Measurements from ENCODE around the gene VAV3.

VAV3 gene

GRCh38 chr1:107934578-107934977 lies 30.4 kb downstream of the VAV3 start:
- Histone ChIP-seq H3K4me3 (ENCODE audit: insufficient read depth in 1 of 2, low read depth in 1 of 2, low read length in 2 of 2) (peak overlapping the region in 1 of 2 experiments; percentile 14), H2AK5ac (ENCODE audit: low read length, severe bottlenecking) (no peak overlapping the region), H3K9ac (ENCODE audit: low read length) (peak overlapping the region; percentile 66), H3K27me3 (ENCODE audit: control insufficient read depth in 1 of 2, insufficient read depth in 1 of 2, low read length in 2 of 2) (peaks cover 0 to 4% of the 10 kb centered on the region in 2 experiments), H2BK120ac (ENCODE audit: low read depth, low read length) (no peak overlapping the region), H3K79me1 (replicated peaks; ENCODE audit: low read length, poor library complexity, severe bottlenecking) (no peaks in the 10 kb centered on the region), H4K91ac (ENCODE audit: low read length) (no peak overlapping the region), H2BK5ac (ENCODE audit: low read depth, low read length, poor library complexity, severe bottlenecking) (no peak overlapping the region), H3K27ac (ENCODE audit: low read length, poor library complexity, severe bottlenecking) (no peak overlapping the region), H3K23ac (ENCODE audit: low read length in 2 of 2) (no peak overlapping the region), H2AFZ (ENCODE audit: low read depth, low read length) (no peak overlapping the region), H3K4ac (ENCODE audit: low read depth in 1 of 2, low read length in 2 of 2) (no peak overlapping the region), H3K4me2 (ENCODE audit: low read length, poor library complexity, severe bottlenecking) (no peak overlapping the region), H2BK15ac (ENCODE audit: low read depth, poor library complexity, severe bottlenecking) (no peak overlapping the region), H3K4me1 (ENCODE audit: control insufficient read depth, insufficient read depth, low read depth, low read length) (peaks cover 2% of the 10 kb centered on the region), H3K14ac (ENCODE audit: low read length in 2 of 2) (no peak overlapping the region), H4K8ac (ENCODE audit: low read length) (no peak overlapping the region), H3K9me3 (ENCODE audit: control insufficient read depth, low read length) (no peaks in the 10 kb centered on the region), H3K36me3 (ENCODE audit: control insufficient read depth in 1 of 2, insufficient read depth in 2 of 2, low read depth in 1 of 2, low read length in 2 of 2) (no peaks in the 10 kb centered on the region), H2BK12ac (ENCODE audit: low read length in 2 of 2) (no peak overlapping the region), H3K18ac (ENCODE audit: low read depth in 1 of 2, low read length in 2 of 2) (no peak overlapping the region)
- WGBS: 67% methylated on average over 4 of the region's 5 CpGs
- DNase-seq: no peak

- Histone ChIP-seq H3K9ac (ENCODE audit: low read length) (no peak overlapping the region), H2BK12ac (ENCODE audit: low read length in 2 of 2) (no peak overlapping the region), H2BK120ac (ENCODE audit: low read depth, low read length) (no peak overlapping the region), H2AK5ac (ENCODE audit: low read length, severe bottlenecking) (no peak overlapping the region), H3K23ac (ENCODE audit: low read length in 2 of 2) (no peak overlapping the region), H3K36me3 (ENCODE audit: control insufficient read depth in 1 of 2, insufficient read depth in 2 of 2, low read depth in 1 of 2, low read length in 2 of 2) (no peaks in the 10 kb centered on the region), H2BK5ac (ENCODE audit: low read depth, low read length, poor library complexity, severe bottlenecking) (no peak overlapping the region), H3K4me1 (ENCODE audit: control insufficient read depth, insufficient read depth, low read depth, low read length) (peaks cover 2% of the 10 kb centered on the region), H3K4me3 (ENCODE audit: insufficient read depth in 1 of 2, low read depth in 1 of 2, low read length in 2 of 2) (no peak overlapping the region), H3K4me2 (ENCODE audit: low read length, poor library complexity, severe bottlenecking) (no peak overlapping the region), H3K9me3 (ENCODE audit: control insufficient read depth, low read length) (no peaks in the 10 kb centered on the region), H2BK15ac (ENCODE audit: low read depth, poor library complexity, severe bottlenecking) (no peak overlapping the region), H3K14ac (ENCODE audit: low read length in 2 of 2) (no peak overlapping the region), H3K27me3 (ENCODE audit: control insufficient read depth in 1 of 2, insufficient read depth in 1 of 2, low read length in 2 of 2) (peaks cover 0 to 4% of the 10 kb centered on the region in 2 experiments), H3K18ac (ENCODE audit: low read depth in 1 of 2, low read length in 2 of 2) (no peak overlapping the region), H3K27ac (ENCODE audit: low read length, poor library complexity, severe bottlenecking) (no peak overlapping the region), H2AFZ (ENCODE audit: low read depth, low read length) (no peak overlapping the region), H4K91ac (ENCODE audit: low read length) (no peak overlapping the region), H4K8ac (ENCODE audit: low read length) (no peak overlapping the region), H3K4ac (ENCODE audit: low read depth in 1 of 2, low read length in 2 of 2) (no peak overlapping the region), H3K79me1 (replicated peaks; ENCODE audit: low read length, poor library complexity, severe bottlenecking) (no peaks in the 10 kb centered on the region)
- DNase-seq: no peak
- WGBS: 100% methylated on average over 1 of the region's 1 CpG
These were observed 31.2 kb downstream of the VAV3 start for GRCh38 chr1:107933736-107934135.

- Histone ChIP-seq H3K9me3 (ENCODE audit: control insufficient read depth, low read length) (no peaks in the 10 kb centered on the region), H4K91ac (ENCODE audit: low read length) (no peak overlapping the region), H3K14ac (ENCODE audit: low read length in 2 of 2) (no peak overlapping the region), H4K8ac (ENCODE audit: low read length) (no peak overlapping the region), H2BK12ac (ENCODE audit: low read length in 2 of 2) (no peak overlapping the region), H3K23ac (ENCODE audit: low read length in 2 of 2) (no peak overlapping the region), H2AFZ (ENCODE audit: low read depth, low read length) (no peak overlapping the region), H3K18ac (ENCODE audit: low read depth in 1 of 2, low read length in 2 of 2) (no peak overlapping the region), H2BK15ac (ENCODE audit: low read depth, poor library complexity, severe bottlenecking) (no peak overlapping the region), H2BK120ac (ENCODE audit: low read depth, low read length) (no peak overlapping the region), H3K4ac (ENCODE audit: low read depth in 1 of 2, low read length in 2 of 2) (no peak overlapping the region), H2AK5ac (ENCODE audit: low read length, severe bottlenecking) (no peak overlapping the region), H3K9ac (ENCODE audit: low read length) (no peak overlapping the region), H2BK5ac (ENCODE audit: low read depth, low read length, poor library complexity, severe bottlenecking) (no peak overlapping the region), H3K27me3 (ENCODE audit: control insufficient read depth in 1 of 2, insufficient read depth in 1 of 2, low read length in 2 of 2) (peaks cover 0 to under 1% of the 10 kb centered on the region in 2 experiments), H3K36me3 (ENCODE audit: control insufficient read depth in 1 of 2, insufficient read depth in 2 of 2, low read depth in 1 of 2, low read length in 2 of 2) (no peaks in the 10 kb centered on the region), H3K79me1 (replicated peaks; ENCODE audit: low read length, poor library complexity, severe bottlenecking) (no peaks in the 10 kb centered on the region), H3K27ac (ENCODE audit: low read length, poor library complexity, severe bottlenecking) (no peak overlapping the region), H3K4me2 (ENCODE audit: low read length, poor library complexity, severe bottlenecking) (no peak overlapping the region), H3K4me1 (ENCODE audit: control insufficient read depth, insufficient read depth, low read depth, low read length) (no peaks in the 10 kb centered on the region), H3K4me3 (ENCODE audit: insufficient read depth in 1 of 2, low read depth in 1 of 2, low read length in 2 of 2) (no peak overlapping the region)
- 100% methylated on average over 1 of the region's 1 CpG for WGBS
- no peak for DNase-seq
These were observed 34.7 kb downstream of the VAV3 start for GRCh38 chr1:107930292-107930691.

GRCh38 chr1:107927820-107928219 lies 37.2 kb downstream of the VAV3 start:
- 100% methylated on average over 2 of the region's 2 CpGs for WGBS
- no peak overlapping the region for H2BK5ac ChIP-seq (ENCODE audit: low read depth, low read length, poor library complexity, severe bottlenecking)
- no peak overlapping the region for H2BK120ac ChIP-seq (ENCODE audit: low read depth, low read length)
- no peak overlapping the region for H3K14ac ChIP-seq (ENCODE audit: low read length in 2 of 2)
- no peak for DNase-seq
- no peaks in the 10 kb centered on the region for H3K9me3 ChIP-seq (ENCODE audit: control insufficient read depth, low read length)
- H4K91ac ChIP-seq (ENCODE audit: low read length): no peak overlapping the region
- H3K18ac ChIP-seq (ENCODE audit: low read depth in 1 of 2, low read length in 2 of 2): no peak overlapping the region
- H3K4ac ChIP-seq (ENCODE audit: low read depth in 1 of 2, low read length in 2 of 2): no peak overlapping the region
- H3K27me3 ChIP-seq (ENCODE audit: control insufficient read depth in 1 of 2, insufficient read depth in 1 of 2, low read length in 2 of 2): no peaks in the 10 kb centered on the region
- no peak overlapping the region for H3K4me2 ChIP-seq (ENCODE audit: low read length, poor library complexity, severe bottlenecking)
- H3K36me3 ChIP-seq (ENCODE audit: control insufficient read depth in 1 of 2, insufficient read depth in 2 of 2, low read depth in 1 of 2, low read length in 2 of 2): no peaks in the 10 kb centered on the region
- no peak overlapping the region for H3K27ac ChIP-seq (ENCODE audit: low read length, poor library complexity, severe bottlenecking)
- H4K8ac ChIP-seq (ENCODE audit: low read length): no peak overlapping the region
- no peak overlapping the region for H3K23ac ChIP-seq (ENCODE audit: low read length in 2 of 2)
- no peak overlapping the region for H2BK15ac ChIP-seq (ENCODE audit: low read depth, poor library complexity, severe bottlenecking)
- no peaks in the 10 kb centered on the region for H3K79me1 ChIP-seq (replicated peaks; ENCODE audit: low read length, poor library complexity, severe bottlenecking)
- no peak overlapping the region for H3K9ac ChIP-seq (ENCODE audit: low read length)
- no peaks in the 10 kb centered on the region for H3K4me1 ChIP-seq (ENCODE audit: control insufficient read depth, insufficient read depth, low read depth, low read length)
- no peak overlapping the region for H2AFZ ChIP-seq (ENCODE audit: low read depth, low read length)
- H3K4me3 ChIP-seq (ENCODE audit: insufficient read depth in 1 of 2, low read depth in 1 of 2, low read length in 2 of 2): no peak overlapping the region
- no peak overlapping the region for H2AK5ac ChIP-seq (ENCODE audit: low read length, severe bottlenecking)
- H2BK12ac ChIP-seq (ENCODE audit: low read length in 2 of 2): no peak overlapping the region

Measured in mesenchymal stem cell (in vitro differentiated cells and primary cell).